Vagina (tissue), 2 donors: ENCODE results near the gene SZT2.

ENCODE experiments used
- POLR2A ChIP-seq, 2 donors: fragments of 450-650 bp; IDR thresholded peaks; one replicate each; pipeline ENCODE4 v1.6.1; 2017; ENCODE audit warnings: antibody characterized with exemption in 2 of 2, mild to moderate bottlenecking in 2 of 2, moderate library complexity in 2 of 2
- POLR2AphosphoS5 ChIP-seq, 2 donors: sonication (generic); formaldehyde crosslinking; IDR thresholded peaks; one replicate each; pipeline ENCODE4 v1.9.0; 2017; ENCODE audit warnings: antibody characterized with exemption in 2 of 2, mild to moderate bottlenecking in 2 of 2, low read depth in 1 of 2; ENCODE audit not compliant: insufficient read depth in 1 of 2
- TF ChIP-seq, protein P1 (sequence below), 3 experiments: fragments of 450-650 bp in 2 of 3; fragments of 200-600 bp in 1 of 3; sonication (generic) in 1 of 3; IDR thresholded peaks; one replicate each; pipeline ENCODE4 v1.5.1; 2017 to 2019; ENCODE audit warnings: antibody characterized with exemption in 3 of 3, mild to moderate bottlenecking in 2 of 3, moderate library complexity in 2 of 3

DNA sequence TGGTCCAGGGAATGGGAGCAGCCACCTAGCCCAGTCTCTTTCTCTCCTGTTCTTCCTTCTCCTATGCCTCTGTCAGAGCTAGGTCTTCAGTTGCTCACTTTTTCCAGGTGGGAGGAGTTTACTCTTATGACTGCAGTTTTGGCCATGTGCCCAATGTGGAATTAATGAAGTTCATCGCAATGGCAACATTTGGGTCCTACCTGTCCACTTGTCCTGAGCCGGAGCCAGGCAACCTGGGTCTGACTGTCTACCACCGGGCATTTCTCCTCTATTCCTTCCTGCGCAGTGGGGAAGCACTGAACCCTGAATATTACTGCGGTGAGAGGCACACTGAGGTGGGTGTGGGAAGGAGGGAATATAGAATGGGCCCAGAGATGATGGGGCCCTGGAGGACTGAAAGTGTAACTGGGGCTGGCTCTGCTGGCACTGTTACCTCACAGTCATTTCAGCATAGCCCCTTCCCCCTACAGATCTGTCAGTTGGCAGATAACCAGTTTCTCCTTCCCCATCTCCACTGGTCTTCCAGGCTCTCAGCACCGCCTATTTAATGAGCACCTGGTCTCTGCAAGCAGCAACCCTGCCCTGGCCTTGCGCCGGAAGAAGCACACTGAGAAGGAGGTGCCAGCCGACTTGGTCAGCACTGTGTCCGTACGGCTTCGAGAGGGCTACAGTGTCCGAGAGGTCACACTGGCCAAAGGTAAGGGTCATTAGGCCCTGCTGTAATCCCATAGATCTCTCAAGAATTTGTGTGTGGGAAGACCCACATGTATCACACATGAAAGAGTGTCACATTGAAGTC, 30.1 kb downstream of the SZT2 start:
- TF ChIP-seq POLR2A (IDR thresholded peaks at IDR 0.05) (no peak), POLR2AphosphoS5 (IDR thresholded peaks at IDR 0.05; ENCODE audit: insufficient read depth in 1 of 2, low read depth in 1 of 2) (no peak)
- TF ChIP-seq, protein P1, sequence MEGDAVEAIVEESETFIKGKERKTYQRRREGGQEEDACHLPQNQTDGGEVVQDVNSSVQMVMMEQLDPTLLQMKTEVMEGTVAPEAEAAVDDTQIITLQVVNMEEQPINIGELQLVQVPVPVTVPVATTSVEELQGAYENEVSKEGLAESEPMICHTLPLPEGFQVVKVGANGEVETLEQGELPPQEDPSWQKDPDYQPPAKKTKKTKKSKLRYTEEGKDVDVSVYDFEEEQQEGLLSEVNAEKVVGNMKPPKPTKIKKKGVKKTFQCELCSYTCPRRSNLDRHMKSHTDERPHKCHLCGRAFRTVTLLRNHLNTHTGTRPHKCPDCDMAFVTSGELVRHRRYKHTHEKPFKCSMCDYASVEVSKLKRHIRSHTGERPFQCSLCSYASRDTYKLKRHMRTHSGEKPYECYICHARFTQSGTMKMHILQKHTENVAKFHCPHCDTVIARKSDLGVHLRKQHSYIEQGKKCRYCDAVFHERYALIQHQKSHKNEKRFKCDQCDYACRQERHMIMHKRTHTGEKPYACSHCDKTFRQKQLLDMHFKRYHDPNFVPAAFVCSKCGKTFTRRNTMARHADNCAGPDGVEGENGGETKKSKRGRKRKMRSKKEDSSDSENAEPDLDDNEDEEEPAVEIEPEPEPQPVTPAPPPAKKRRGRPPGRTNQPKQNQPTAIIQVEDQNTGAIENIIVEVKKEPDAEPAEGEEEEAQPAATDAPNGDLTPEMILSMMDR (IDR thresholded peaks at IDR 0.05) = no peak
